ENCODE measurements around the gene INPPL1. TPM values are rescaled to one million over a fixed set of nuclear protein-coding genes. Genes with fewer than 3 reads are reported as not detected.

Gene INPPL1
- total RNA-seq, 1 experiment from 2014 or later: 90.2 TPM

- CTCF ChIA-PET: no interaction called here
- BruUV-seq (replicated peaks): no TSS peak
Observed at GRCh38 chr11:72249961-72250360, 25.4 kb downstream of the INPPL1 start.

GRCh38 chr11:72250661-72251464, 26.3 kb downstream of the INPPL1 start:
- intact Hi-C loops (cut with micrococcal nuclease): no loop called here
- BruUV-seq (replicated peaks): no TSS peak
- Mint-ChIP-seq H3K27me3 (ENCODE audit: insufficient read depth, unreplicated experiment) (peaks cover 20% of the 10 kb centered on the region), H3K36me3 (ENCODE audit: insufficient read depth, unreplicated experiment) (no peaks in the 10 kb centered on the region), H3K4me3 (ENCODE audit: unreplicated experiment) (no peak overlapping the region), H3K27ac (ENCODE audit: low read depth, unreplicated experiment) (no peak overlapping the region), H3K9me3 (ENCODE audit: unreplicated experiment) (no peaks in the 10 kb centered on the region), H3K4me1 (ENCODE audit: insufficient read depth, unreplicated experiment) (no peaks in the 10 kb centered on the region)
- TF ChIP-seq CTCF (IDR thresholded peaks at IDR 0.05; ENCODE audit: unreplicated experiment): no peak
- no peak for DNase-seq (ENCODE audit: unreplicated experiment)
- ChIA-PET CTCF (interaction anchor here (0.6 kb wide), 1 partner anchor 13 kb away, joined by 4 read pairs; no protein-coding TSS in a partner anchor), POLR2A (no interaction called here)

More at GRCh38 chr11:72249961-72250360, 25.4 kb downstream of the INPPL1 start:
- Mint-ChIP-seq H3K27ac (ENCODE audit: low read depth, unreplicated experiment) (no peak overlapping the region), H3K36me3 (ENCODE audit: insufficient read depth, unreplicated experiment) (no peaks in the 10 kb centered on the region), H3K27me3 (ENCODE audit: insufficient read depth, unreplicated experiment) (peaks cover 11% of the 10 kb centered on the region), H3K4me3 (ENCODE audit: unreplicated experiment) (no peak overlapping the region), H3K9me3 (ENCODE audit: unreplicated experiment) (no peaks in the 10 kb centered on the region), H3K4me1 (ENCODE audit: insufficient read depth, unreplicated experiment) (no peaks in the 10 kb centered on the region)
- intact Hi-C loops (cut with micrococcal nuclease): loop anchor here (5.0 kb wide), 1 partner anchor 162 kb away; no protein-coding TSS in a partner anchor
- TF ChIP-seq CTCF (IDR thresholded peaks at IDR 0.05; ENCODE audit: unreplicated experiment): no peak
- POLR2A ChIA-PET: no interaction called here
- DNase-seq (ENCODE audit: unreplicated experiment): no peak

GRCh38 chr11:72251614-72252013, 27.0 kb downstream of the INPPL1 start:
- peaks cover 20% of the 10 kb centered on the region for H3K27me3 Mint-ChIP-seq (ENCODE audit: insufficient read depth, unreplicated experiment)
- POLR2A ChIA-PET: interaction anchor here (0.6 kb wide), 1 partner anchor 34 kb away, joined by 3 read pairs; no protein-coding TSS in a partner anchor
- H3K4me1 Mint-ChIP-seq (ENCODE audit: insufficient read depth, unreplicated experiment): no peaks in the 10 kb centered on the region
- no peaks in the 10 kb centered on the region for H3K9me3 Mint-ChIP-seq (ENCODE audit: unreplicated experiment)
- intact Hi-C loops (cut with micrococcal nuclease): no loop called here
- CTCF ChIA-PET: interaction anchor here (1.5 kb wide), 1 partner anchor 12 kb away, joined by 4 read pairs; no protein-coding TSS in a partner anchor
- BruUV-seq (replicated peaks): no TSS peak
- no peak overlapping the region for H3K4me3 Mint-ChIP-seq (ENCODE audit: unreplicated experiment)
- no peaks in the 10 kb centered on the region for H3K36me3 Mint-ChIP-seq (ENCODE audit: insufficient read depth, unreplicated experiment)
- H3K27ac Mint-ChIP-seq (ENCODE audit: low read depth, unreplicated experiment): no peak overlapping the region
- no peak for DNase-seq (ENCODE audit: unreplicated experiment)
- TF ChIP-seq CTCF (IDR thresholded peaks at IDR 0.05; ENCODE audit: unreplicated experiment): no peak

- intact Hi-C loops (cut with micrococcal nuclease): no loop called here
- no peak for DNase-seq (ENCODE audit: unreplicated experiment)
- no peak for TF ChIP-seq CTCF (IDR thresholded peaks at IDR 0.05; ENCODE audit: unreplicated experiment)
- Mint-ChIP-seq H3K27me3 (ENCODE audit: insufficient read depth, unreplicated experiment) (peaks cover 20% of the 10 kb centered on the region), H3K4me3 (ENCODE audit: unreplicated experiment) (no peak overlapping the region), H3K4me1 (ENCODE audit: insufficient read depth, unreplicated experiment) (no peaks in the 10 kb centered on the region), H3K9me3 (ENCODE audit: unreplicated experiment) (no peaks in the 10 kb centered on the region), H3K27ac (ENCODE audit: low read depth, unreplicated experiment) (no peak overlapping the region), H3K36me3 (ENCODE audit: insufficient read depth, unreplicated experiment) (no peaks in the 10 kb centered on the region)
- POLR2A ChIA-PET: interaction anchor here (0.7 kb wide), 1 partner anchor 68 kb away, joined by 4 read pairs; no protein-coding TSS in a partner anchor
- CTCF ChIA-PET: no interaction called here
- BruUV-seq (replicated peaks): no TSS peak
Observed at GRCh38 chr11:72253392-72253791, 28.8 kb downstream of the INPPL1 start.
